OCI-LY1 (cell line): ENCODE results near the gene MSMB.

Experiments
- EZH2 ChIP-seq: fragments of 200-600 bp; sonication (generic), shearing (Covaris generic); IDR thresholded peaks from 2 replicates; pipeline ENCODE4 v1.8.0; 2017; ENCODE audit warnings: borderline replicate concordance, mixed run types, mild to moderate bottlenecking, antibody characterized with exemption, low read length, moderate library complexity, mixed read lengths
- TF ChIP-seq, protein P1 (sequence below): fragments of 200-600 bp; sonication (generic), shearing (Covaris generic); IDR thresholded peaks from 2 replicates; pipeline ENCODE4 v1.5.1; 2017; ENCODE audit warnings: mild to moderate bottlenecking, antibody characterized with exemption, low read length, moderate library complexity, mixed read lengths

- TF ChIP-seq, protein P1, sequence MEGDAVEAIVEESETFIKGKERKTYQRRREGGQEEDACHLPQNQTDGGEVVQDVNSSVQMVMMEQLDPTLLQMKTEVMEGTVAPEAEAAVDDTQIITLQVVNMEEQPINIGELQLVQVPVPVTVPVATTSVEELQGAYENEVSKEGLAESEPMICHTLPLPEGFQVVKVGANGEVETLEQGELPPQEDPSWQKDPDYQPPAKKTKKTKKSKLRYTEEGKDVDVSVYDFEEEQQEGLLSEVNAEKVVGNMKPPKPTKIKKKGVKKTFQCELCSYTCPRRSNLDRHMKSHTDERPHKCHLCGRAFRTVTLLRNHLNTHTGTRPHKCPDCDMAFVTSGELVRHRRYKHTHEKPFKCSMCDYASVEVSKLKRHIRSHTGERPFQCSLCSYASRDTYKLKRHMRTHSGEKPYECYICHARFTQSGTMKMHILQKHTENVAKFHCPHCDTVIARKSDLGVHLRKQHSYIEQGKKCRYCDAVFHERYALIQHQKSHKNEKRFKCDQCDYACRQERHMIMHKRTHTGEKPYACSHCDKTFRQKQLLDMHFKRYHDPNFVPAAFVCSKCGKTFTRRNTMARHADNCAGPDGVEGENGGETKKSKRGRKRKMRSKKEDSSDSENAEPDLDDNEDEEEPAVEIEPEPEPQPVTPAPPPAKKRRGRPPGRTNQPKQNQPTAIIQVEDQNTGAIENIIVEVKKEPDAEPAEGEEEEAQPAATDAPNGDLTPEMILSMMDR: no peak
- no peak for TF ChIP-seq EZH2
Measured at GRCh38 chr10:46052057-46052790, 6.2 kb upstream of the MSMB start.
